Stimulated activated CD8-positive, alpha-beta memory T cell treated with anti-CD3 and anti-CD28 coated beads, Interleukin-7, amount 100 ng/mL, for 1 hour (primary cell): ENCODE data around the gene TBC1D9B.
A peak's percentile ranks its signal among the peaks of the same experiment; 100 is the strongest.

Experiments used
- DNase-seq, 2 donors: peaks; one replicate each; pipeline ENCODE4 v3.0.0-alpha.2; 2020; ENCODE audit warnings: low read depth in 2 of 2

Gene TBC1D9B

GRCh38 chr5:179821298-179822058, 86.2 kb downstream of the TBC1D9B start:
- DNase-seq: peak; percentile 65 to 71

GRCh38 chr5:179820483-179821297, 87.0 kb downstream of the TBC1D9B start, which contains the start of gene SQSTM1:
SQSTM1 (plus strand) TSS chr5:179820905; CDS start chr5:179820937, 32 bp downstream.
- peak; percentile 68 to 71 for DNase-seq

GRCh38 chr5:179820127-179820482, 87.6 kb downstream of the TBC1D9B start:
- no peak for DNase-seq

- no peak for DNase-seq
Measured at GRCh38 chr5:179819296-179820126, 88.2 kb downstream of the TBC1D9B start.

- peak; percentile 82 for DNase-seq
Measured at GRCh38 chr5:179818746-179819295, 88.9 kb downstream of the TBC1D9B start.

GRCh38 chr5:179817890-179818745, 89.6 kb downstream of the TBC1D9B start:
- no peak for DNase-seq

- no peak for DNase-seq
Measured at GRCh38 chr5:179817470-179817840, 90.2 kb downstream of the TBC1D9B start.

GRCh38 chr5:179816796-179817469, 90.8 kb downstream of the TBC1D9B start:
- DNase-seq: no peak

GRCh38 chr5:179816401-179816795, 91.3 kb downstream of the TBC1D9B start:
- no peak for DNase-seq

GRCh38 chr5:179815491-179816249, 92.0 kb downstream of the TBC1D9B start:
- no peak for DNase-seq

GRCh38 chr5:179814090-179814489, 93.6 kb downstream of the TBC1D9B start:
- no peak for DNase-seq

- DNase-seq: no peak
Measured at GRCh38 chr5:179812997-179813607, 94.6 kb downstream of the TBC1D9B start.

- DNase-seq: no peak
Measured at GRCh38 chr5:179812135-179812825, 95.4 kb downstream of the TBC1D9B start.
